Middle frontal gyrus (tissue), 1 donor: Measurements from ENCODE around the gene MACROD1.

Source experiments
- DNase-seq: peaks from one replicate; pipeline ENCODE4 v3.0.0-alpha.2; 2015; ENCODE audit warnings: low spot score; ENCODE audit errors: extremely low spot score

Gene MACROD1

GRCh38 chr11:64165842-64166635 is at the start of gene MACROD1:
Gene MACROD1, minus strand, starts transcription at chr11:64166113. Its CDS starts 119 bp downstream, at chr11:64165994.
- peak; percentile 61 for DNase-seq

GRCh38 chr11:64211181-64211872 is 45.4 kb upstream of the MACROD1 start:
- DNase-seq = no peak

- no peak for DNase-seq
These were observed 44.5 kb upstream of the MACROD1 start for GRCh38 chr11:64210301-64211020.

- DNase-seq = no peak
These were observed 43.6 kb upstream of the MACROD1 start for GRCh38 chr11:64209563-64209843.

GRCh38 chr11:64208796-64209562 is 43.1 kb upstream of the MACROD1 start:
- no peak for DNase-seq

GRCh38 chr11:64208086-64208795 is 42.3 kb upstream of the MACROD1 start:
- no peak for DNase-seq

- no peak for DNase-seq
These were observed 41.6 kb upstream of the MACROD1 start for GRCh38 chr11:64207256-64208085.

GRCh38 chr11:64206457-64207255 is 40.7 kb upstream of the MACROD1 start, which contains the start of gene FERMT3:
Gene FERMT3, plus strand, starts transcription at chr11:64206721. Its CDS starts 644 bp downstream, at chr11:64207365.
- no peak for DNase-seq

GRCh38 chr11:64204464-64204989 is 38.6 kb upstream of the MACROD1 start:
- peak; percentile 85 for DNase-seq

GRCh38 chr11:64204080-64204440 is 38.1 kb upstream of the MACROD1 start:
- DNase-seq = no peak

- no peak for DNase-seq
These were observed 37.6 kb upstream of the MACROD1 start for GRCh38 chr11:64203421-64204079.

- DNase-seq = no peak
These were observed 37.1 kb upstream of the MACROD1 start for GRCh38 chr11:64202992-64203391.

GRCh38 chr11:64201543-64201942 is 35.6 kb upstream of the MACROD1 start:
- DNase-seq = no peak

GRCh38 chr11:64198511-64198910 is 32.6 kb upstream of the MACROD1 start:
- DNase-seq = no peak

GRCh38 chr11:64196626-64197025 is 30.7 kb upstream of the MACROD1 start:
- no peak for DNase-seq

GRCh38 chr11:64192434-64192833 is 26.5 kb upstream of the MACROD1 start:
- no peak for DNase-seq

GRCh38 chr11:64186492-64187165 is 20.7 kb upstream of the MACROD1 start:
- no peak for DNase-seq
